DND-41 (cell line): Measurements from ENCODE around the gene ANTXR2.

Experiments
- EZH2 ChIP-seq: IDR thresholded peaks from 3 replicates; pipeline ENCODE4 v1.6.1; 2012; ENCODE audit warnings: borderline replicate concordance, low read depth, mild to moderate bottlenecking, moderate library complexity, low read length, inconsistent platforms; ENCODE audit not compliant: severe bottlenecking
- TF ChIP-seq, protein P1 (sequence below): IDR thresholded peaks from 2 replicates; pipeline ENCODE4 v1.5.1; 2012; ENCODE audit warnings: borderline replicate concordance, low read length, moderate library complexity, mild to moderate bottlenecking; ENCODE audit not compliant: poor library complexity, severe bottlenecking; ENCODE audit errors: extremely low read depth

DNA sequence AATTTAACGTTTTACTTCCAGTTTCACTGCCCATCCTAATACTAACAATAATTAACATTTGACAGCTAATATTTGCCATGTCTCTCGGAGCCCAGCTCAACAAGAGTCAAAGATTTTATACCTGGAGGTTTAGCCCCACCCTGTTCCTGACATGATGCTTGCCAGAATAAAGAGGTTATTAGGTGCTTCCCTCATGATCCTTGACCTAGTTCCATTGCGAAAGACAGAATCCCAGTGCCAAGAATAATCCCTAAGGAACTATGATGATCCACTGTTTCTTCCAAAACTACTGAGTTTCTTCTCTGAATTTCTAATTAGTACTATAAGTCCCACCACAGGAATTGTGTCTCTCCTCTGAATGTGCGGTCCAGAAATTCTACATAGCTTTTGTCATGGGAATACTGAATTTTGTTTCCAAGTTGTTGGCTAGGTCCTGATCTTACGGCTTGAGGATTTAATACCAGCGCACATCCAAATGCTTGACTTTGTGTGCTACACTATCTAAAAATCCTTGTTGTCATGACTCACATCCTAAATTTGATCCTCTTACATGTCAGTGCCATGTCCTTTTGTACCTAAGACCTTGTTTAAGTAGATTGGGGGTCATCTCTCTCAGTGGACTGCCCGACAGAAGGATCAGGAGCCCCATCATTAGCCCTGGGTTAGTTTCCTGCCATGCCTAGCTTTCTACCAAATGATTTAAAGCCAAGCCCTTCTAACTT is 23.1 kb downstream of the ANTXR2 start:
- TF ChIP-seq, protein P1, sequence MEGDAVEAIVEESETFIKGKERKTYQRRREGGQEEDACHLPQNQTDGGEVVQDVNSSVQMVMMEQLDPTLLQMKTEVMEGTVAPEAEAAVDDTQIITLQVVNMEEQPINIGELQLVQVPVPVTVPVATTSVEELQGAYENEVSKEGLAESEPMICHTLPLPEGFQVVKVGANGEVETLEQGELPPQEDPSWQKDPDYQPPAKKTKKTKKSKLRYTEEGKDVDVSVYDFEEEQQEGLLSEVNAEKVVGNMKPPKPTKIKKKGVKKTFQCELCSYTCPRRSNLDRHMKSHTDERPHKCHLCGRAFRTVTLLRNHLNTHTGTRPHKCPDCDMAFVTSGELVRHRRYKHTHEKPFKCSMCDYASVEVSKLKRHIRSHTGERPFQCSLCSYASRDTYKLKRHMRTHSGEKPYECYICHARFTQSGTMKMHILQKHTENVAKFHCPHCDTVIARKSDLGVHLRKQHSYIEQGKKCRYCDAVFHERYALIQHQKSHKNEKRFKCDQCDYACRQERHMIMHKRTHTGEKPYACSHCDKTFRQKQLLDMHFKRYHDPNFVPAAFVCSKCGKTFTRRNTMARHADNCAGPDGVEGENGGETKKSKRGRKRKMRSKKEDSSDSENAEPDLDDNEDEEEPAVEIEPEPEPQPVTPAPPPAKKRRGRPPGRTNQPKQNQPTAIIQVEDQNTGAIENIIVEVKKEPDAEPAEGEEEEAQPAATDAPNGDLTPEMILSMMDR = no peak
- no peak for TF ChIP-seq EZH2
